Retina (tissue), 1 donor: ENCODE measurements around the gene CNNM4.

ENCODE experiments used
- DNase-seq: peaks from one replicate; pipeline ENCODE4 v3.0.0-alpha.2; 2016

CNNM4 gene

GRCh38 chr2:96837575-96837974 lies 76.9 kb downstream of the CNNM4 start:
- DNase-seq: no peak

DNA sequence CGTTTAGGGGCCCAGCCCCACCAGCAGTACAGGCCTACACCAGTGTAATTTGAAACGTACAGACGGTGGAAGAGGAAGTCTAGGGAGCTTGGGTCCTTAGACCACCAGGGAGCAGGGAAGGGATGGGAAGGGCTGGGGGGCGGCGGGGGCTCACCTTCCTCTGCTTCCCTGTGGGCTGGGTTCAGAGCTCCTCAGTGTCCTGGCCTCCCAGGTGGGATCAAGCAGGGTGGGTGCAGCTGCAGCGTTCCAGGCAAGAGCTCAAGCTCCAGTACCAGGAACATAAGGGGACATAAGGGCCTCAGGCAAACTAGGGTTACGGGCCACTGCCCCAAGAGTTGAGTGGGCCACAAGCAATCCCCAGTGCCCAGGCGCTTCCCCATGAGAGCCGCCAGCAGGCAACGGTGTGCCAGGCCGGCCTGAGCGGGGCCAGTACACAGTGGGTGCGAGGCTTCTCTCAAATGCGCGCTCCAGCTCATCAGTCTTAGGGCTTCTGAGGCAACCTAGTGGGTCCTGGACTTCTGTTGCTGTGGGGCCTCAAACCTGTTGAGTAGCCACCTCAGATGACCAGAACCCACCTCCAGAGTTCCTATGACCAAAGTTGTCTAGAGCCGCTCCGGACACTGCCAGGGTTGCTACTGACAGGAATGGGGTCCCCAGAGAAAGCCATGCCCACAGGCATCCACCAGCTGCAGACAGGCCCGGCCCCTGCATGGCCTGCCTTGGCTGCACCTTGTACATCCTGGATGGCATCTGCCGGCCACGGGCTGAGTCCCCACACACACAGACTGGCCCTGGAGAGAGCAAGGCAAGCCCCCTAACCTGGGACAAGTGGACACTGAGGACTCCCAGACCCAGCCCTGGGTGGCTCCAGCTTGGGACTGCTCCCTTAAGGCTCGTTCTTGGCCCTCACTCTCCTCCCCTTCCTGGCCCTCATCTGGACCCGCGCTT lies 77.9 kb downstream of the CNNM4 start:
- DNase-seq: no peak

DNA sequence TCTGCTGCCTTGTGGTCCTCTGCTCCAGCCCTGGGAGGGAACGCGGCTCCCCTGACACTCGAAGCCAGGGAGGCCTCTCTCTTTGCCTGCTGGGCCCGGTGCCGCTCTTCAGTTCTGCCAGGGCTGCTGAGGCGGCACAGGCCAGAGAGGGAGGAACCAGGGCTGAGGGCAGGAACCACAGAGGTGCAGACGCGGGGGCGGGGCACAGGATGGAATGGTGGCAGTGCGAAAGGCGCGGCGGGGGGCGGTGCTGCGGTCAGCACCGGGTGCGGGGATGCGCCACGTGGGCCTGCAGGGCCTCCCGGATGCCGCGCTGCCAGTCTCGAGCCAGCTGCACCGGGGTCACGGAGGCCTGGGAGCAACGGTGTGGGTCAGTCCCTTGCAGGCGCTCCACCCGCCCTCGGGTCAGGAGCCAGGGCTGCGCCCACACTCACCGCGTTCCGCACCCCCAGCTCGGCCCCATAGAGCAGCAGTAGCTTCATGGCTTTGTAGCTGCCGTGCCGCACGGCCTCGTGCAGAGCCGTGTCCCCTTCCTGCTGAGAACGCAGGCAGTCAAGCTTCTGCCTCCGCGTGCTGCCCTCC lies 78.7 kb downstream of the CNNM4 start:
- peak; percentile 65 for DNase-seq

DNA sequence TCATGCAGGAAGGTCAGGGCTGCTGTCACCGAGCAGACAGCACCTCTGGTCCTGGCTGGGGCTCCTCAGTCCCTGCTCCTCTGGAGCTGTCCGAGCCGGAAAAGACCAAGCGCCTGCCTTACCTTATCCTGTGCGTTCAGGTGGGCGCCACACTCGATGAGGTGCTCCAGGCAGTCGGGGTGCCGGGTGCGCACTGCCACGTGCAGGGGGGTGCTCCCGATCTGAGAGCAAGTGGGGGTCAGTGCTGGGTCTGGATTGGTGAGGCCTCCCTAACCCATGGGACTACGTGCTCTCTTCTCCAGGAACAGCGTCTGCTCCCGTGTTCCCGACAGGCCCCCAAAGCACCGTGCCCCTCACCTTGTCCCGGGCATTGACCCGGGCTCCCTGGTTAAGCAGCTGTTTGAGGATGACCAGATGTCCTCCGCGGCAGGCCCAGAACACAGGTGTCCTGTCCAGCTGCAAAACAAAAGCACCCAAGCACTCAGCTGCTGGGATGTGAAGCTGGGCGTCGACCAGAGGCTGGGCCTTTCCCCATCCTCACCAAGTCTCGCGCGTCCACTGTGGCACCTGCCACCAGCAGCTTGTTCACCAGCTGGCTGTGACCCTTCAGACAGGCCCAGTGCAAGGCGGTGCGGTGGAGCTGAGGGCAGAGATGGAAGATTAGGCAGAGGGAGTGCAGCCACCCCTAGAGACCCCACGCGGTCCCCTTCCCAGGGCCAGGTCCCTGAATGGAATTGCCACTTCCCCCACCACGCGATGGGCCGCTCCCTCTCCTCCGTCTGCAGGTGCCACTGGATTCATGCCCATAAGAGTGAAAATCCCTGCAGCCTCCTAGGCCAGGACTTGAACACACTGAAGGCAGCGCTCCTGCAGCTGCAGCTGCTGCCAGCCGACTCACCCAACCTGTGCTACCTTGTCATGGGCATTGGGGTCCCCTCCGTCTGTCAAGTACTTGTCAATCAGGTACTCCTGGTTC lies 79.5 kb downstream of the CNNM4 start:
- DNase-seq: no peak

GRCh38 chr2:96841701-96842495 lies 81.2 kb downstream of the CNNM4 start:
- no peak for DNase-seq

DNA sequence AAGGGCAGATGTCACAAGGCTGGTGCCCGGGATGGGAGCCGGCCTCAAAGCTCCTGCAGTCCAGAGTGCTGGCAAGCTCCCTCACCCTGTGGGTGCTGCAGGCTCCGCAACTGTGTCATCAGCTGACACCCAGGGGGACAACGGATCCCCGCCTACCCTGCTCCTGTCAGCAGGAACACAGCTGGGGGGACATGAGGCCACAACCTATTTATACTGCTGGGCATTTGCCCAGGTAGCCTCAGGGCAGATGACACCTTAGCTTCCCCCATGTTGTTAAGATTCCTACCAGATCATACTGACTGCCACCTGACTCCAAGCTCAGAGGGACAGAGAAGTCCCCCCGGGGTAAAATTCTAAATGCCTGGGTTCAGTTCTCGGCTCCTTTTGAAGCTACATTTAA lies 81.9 kb downstream of the CNNM4 start:
- DNase-seq: no peak

- DNase-seq: no peak
Measured at GRCh38 chr2:96843538-96844268, 83.0 kb downstream of the CNNM4 start, which contains the start of gene ANKRD23. Gene ANKRD23, minus strand, starts transcription at chr2:96844021. Its CDS starts 29 bp downstream, at chr2:96843992.

DNA sequence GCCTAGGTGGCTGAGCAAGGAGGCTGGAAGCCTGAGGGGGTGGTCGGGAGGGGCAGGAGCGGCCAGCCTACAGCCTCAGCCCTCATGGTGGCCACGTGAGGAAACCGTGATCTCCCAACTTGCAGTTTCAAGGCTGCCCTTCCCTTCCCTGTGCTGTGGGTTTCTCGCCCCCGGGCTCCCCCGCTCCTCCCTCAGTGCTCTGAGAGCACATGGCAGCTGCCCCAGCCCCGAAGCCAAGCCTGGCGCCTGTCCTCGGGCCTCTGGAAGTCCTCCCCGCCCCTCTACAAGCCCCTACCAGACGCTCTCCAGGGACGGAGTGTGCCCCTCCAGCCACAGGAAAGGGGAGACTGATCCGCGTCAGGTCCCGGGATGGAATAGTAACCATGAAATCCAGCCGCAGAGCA lies 83.7 kb downstream of the CNNM4 start:
- no peak for DNase-seq

DNA sequence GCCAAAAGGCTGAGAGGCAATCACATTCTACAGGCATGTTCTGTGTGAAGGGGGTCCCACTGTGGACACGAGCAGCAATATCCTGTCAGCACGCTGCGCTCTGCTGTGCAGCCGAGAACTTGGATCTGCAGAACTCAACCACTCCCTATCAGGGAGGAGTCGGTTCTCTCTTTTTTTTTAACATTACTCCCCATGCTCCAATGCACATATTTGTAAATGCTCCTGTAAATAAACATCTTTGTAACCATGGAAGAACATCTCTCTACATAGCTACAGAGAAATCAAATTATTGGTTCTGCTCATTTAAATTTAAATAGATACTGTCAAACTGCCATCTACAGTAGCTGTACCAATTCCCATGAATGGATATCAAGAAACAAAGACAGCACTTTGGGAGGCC lies 86.1 kb downstream of the CNNM4 start:
- DNase-seq: no peak

GRCh38 chr2:96847586-96847985 lies 86.9 kb downstream of the CNNM4 start:
- DNase-seq: no peak

- DNase-seq: peak; percentile 25
Measured at GRCh38 chr2:96848264-96848663, 87.6 kb downstream of the CNNM4 start.

- no peak for DNase-seq
Measured at GRCh38 chr2:96852667-96853066, 92.0 kb downstream of the CNNM4 start.

DNA sequence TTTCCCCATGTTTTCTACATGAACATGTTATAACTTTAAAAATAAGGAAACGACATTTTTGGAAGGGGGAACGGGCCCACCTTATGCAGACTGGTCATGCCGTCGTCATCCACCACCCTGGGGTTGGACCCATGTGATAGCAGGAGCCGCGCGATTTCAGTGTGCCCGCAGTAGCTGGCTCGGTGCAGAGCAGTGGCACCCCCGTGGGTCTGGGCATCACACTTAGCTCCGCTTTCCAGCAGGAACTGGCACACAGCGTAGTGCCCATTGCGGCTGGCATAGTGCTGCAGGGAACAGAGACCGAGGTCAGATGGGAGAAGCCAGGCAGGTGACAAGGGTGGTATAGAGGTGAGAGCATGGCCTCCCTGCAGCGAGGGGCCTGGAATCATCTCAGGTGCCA lies 92.6 kb downstream of the CNNM4 start:
- no peak for DNase-seq

GRCh38 chr2:96856776-96857666 lies 96.3 kb downstream of the CNNM4 start:
- no peak for DNase-seq

- DNase-seq: peak; percentile 99
Measured at GRCh38 chr2:96857667-96858372, 97.1 kb downstream of the CNNM4 start, which contains the start of gene ANKRD39. Gene ANKRD39, minus strand, starts transcription at chr2:96858016. Its CDS starts 29 bp downstream, at chr2:96857987.

DNA sequence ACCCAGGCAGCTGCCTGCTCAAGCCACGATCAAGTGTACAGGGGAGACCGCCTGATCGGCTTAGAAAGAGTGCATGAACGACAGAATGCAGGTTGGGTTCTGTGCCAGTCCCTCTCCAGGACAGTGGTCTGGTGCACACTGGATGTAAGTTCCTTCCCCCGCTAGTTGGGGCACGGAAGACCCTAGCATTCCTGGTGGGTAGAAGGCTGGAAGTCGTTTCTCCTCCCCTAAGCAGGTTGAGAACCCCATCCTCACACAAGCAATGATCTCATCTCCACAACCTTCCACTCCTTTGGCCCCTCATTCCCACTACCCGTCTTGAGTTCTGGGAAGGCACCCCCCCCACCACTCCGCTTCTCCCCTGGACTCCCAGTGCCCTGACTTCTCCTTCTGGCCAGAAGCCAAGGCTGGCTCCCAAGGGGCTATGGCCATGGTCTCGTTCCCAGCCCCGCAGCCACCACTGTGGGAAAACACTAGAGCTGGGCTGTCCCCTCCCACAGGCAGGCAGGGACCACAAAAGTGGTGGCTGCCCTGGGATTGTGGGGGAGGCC lies 98.5 kb downstream of the CNNM4 start:
- no peak for DNase-seq

GRCh38 chr2:96859681-96860064 lies 99.0 kb downstream of the CNNM4 start:
- no peak for DNase-seq

- no peak for DNase-seq
Measured at GRCh38 chr2:96860065-96861029, 99.6 kb downstream of the CNNM4 start.
